ENCODE results near the gene CD300LG.
A peak's percentile ranks its signal among the peaks of the same experiment; 100 is the strongest.
"Not testable (repeated sequence)": the region's sequence is repeated elsewhere in the genome, so short reads cannot be mapped to it uniquely, and the experiment has no call there.

Gene CD300LG

DNA sequence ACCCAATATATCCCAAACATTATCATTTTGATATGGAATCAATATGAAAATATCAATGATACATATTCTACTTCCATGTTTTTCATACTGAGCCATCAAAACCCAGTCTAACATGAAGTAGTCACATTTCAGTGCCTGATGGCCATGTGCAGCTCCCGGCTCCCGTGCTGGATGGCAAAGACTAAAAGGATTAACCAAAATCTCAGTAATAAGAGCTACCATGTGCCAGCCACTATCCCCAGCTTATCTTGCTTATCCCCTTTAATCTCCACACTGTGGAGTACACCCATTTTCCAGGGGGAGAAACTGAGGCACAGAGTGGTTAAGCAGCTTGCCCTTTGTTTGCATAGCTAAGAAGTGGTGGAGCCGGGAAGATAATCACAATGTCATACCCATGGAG is 9.2 kb downstream of the CD300LG start:
- no peak for DNase-seq

DNA sequence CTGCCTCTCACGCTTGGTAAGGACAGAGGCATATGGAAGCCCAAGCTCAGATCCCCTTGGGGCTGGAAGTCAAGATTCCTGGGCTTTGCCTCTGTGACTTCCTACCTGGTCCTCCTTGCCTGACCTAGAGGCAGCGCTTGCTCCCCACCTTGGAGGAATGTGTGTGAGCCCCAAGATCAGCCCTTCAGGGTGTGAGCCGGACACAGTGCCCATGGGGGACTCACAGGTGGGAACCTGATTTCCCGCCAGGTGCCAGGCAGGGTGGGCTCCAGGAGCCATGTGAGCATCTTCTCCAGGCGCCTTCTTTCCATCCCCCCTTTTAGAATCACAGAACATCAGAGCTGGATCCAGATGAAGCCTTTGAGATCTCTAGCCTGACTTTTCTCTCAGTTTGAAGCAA is 10.2 kb downstream of the CD300LG start:
- DNase-seq: no peak

DNA sequence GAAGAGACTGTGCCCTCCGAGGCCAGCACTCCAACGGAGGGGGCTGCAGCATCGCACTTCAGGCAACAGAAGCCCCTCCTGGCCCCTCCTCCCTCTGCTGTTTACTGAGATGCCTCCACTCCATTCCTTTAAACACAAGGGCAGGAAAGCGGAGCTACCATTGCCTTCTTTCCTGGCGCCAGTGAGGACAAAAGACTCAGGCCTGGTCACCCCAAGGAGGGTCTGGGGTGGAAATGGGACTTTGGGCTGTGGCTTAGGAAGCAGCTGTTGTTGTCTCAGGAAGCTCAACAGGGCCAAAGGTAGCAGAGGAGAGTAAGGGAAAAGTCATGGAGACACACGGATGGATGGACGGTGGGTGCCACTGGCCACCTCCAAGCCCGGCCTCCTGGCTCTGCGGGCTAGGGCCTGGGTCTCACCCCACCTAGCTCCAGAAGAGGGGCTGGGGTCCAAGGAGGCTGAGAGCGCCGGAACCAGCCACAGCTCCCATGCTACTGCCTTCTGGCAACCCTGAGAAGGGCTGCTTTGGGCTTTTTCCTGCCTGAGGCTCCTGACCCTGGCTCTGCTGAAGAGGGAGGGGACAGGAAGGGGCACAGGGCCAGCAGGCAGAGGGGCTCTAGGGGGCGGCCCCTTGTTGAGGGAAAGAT is 11.1 kb downstream of the CD300LG start:
- DNase-seq: no peak

DNA sequence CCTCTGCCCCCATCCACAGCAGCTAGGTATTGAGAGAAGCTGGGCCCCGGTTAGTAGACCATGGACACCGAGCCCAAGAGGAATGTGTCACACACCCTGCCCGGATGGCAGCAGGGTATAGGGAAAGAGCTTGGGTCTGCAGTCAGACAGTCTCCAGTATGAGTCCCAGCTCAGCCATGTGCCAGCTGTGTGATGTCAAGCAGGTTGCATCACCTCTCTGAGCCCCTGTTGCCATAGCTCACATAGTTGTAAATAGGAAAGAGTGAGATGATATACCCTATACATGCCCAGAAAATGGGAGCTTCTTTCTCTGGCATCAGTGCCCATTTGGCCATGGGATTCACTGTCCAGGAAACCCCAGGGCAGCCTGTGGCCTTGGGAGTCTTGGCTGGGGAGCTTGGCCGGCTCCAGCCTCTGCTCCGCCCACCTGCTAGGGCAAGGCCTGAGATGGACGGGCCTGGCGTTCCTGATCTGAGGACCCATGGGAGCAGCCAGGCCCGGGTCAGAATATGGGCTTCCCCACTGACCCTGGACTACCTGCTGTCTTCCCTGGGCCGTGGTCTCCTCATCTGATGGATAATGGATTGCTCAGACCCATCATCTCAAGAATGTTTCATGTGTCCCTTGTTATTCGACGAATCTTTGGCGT is 13.2 kb downstream of the CD300LG start:
- DNase-seq: no peak

DNA sequence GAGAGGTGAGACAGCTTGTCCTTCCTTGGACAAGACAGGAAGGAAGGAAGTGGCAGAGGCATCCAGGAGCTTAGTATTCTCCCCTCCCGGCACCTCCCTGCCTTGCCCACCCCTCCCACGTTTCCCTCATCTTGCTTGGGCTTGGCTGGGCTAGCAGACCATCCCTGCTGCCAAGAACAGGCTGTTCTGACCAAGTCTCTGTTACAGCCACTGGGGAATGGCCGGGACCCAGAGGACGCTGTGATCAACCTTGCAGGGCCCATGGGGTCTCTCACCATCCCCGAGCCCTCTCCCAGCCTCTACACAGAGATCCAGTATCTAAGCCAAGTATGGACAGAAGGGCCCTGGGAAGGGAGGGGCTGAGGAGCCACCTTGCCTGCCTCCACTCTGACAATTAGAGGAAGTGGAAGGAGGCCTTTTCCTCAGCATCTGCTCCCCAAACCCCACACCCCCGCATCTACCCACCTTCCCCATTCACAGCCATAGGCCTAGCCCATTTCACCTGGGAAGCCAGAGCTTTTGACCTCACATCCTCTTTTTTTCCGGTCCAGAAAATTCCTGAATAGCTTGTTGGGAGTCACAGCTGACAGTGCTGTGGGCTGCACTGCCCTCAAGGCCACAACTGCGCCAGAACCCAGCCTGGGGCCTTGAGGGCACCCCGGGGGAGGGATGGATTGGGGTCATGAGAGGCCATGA is 14.1 kb downstream of the CD300LG start:
- no peak for DNase-seq

DNA sequence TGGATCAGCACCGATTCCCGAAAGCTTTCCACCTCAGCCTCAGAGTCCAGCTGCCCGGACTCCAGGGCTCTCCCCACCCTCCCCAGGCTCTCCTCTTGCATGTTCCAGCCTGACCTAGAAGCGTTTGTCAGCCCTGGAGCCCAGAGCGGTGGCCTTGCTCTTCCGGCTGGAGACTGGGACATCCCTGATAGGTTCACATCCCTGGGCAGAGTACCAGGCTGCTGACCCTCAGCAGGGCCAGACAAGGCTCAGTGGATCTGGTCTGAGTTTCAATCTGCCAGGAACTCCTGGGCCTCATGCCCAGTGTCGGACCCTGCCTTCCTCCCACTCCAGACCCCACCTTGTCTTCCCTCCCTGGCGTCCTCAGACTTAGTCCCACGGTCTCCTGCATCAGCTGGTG is 15.0 kb downstream of the CD300LG start:
- no peak for DNase-seq

DNA sequence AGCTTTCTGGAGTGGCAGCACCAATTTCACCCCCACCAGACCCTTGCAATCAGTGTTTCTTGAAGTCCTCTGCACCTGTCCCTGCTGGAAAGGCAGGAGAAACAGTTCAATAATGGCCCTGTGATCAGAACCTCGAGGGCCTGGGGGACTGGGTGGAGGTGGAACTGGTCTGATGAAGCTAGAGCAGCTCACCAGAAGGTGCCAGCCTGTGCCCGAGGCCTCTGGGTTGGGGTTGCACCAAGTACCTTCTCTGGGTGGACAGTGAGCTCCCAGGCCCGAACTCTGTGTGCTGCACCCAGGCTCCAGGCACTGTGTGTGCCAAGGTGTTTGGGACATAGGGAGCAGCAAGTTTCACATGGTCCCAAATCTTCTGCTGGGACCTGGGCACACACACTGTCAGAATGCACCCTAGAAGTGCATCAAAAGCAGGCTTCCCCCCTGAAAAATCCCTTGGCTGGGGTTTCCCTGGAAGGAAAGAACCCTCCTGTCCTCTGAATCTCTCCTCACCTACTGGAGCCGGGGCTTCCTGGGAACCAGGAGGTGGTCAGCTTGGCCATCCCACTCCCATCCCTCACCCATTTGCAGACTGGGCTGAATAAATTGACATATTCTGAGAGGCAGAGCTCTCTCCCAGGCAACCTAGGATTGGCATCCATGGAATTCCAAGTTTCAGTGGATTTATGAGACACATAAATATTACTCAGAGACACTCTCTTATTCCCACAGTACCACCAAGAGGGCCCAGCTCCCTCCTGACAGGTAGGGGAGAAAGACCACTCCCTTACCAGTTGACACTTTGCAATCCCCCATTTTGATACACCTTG is 17.4 kb downstream of the CD300LG start:
- no peak for DNase-seq

DNA sequence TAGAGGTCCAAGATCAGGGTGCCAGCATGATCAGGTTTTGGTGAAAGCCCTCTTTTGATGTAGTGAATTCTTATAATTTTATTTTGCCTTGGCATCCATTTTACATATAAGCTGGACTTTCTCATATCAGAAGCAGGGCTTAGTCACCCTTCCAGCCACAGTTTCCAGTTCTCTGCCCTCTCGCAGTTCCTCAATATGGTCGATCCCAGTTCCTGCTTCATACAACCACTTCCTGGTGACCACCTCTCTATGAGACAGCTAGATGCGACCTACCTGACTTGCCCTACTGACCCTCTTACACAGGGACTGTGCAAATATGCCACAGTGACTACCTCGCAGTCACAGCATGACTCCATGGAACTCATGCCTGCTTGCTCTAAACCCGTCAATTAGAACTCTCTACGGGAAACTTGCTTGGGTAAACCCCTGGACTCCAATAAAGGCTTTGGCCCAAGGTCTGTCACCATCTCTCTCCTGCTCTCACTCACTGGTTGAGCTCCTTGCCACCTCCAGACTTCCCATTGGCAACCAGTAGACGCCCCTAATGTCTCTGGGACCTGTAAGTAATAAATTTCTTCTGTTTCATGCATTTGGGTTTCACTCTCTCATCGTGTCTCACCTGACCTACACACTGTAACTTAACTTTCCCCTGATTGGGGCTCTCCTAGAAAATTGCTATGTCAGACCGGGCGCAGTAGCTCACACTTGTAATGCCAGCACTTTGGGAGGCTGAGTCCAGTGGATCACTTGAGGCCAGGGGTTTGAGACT is 21.4 kb downstream of the CD300LG start:
- no peak for DNase-seq

DNA sequence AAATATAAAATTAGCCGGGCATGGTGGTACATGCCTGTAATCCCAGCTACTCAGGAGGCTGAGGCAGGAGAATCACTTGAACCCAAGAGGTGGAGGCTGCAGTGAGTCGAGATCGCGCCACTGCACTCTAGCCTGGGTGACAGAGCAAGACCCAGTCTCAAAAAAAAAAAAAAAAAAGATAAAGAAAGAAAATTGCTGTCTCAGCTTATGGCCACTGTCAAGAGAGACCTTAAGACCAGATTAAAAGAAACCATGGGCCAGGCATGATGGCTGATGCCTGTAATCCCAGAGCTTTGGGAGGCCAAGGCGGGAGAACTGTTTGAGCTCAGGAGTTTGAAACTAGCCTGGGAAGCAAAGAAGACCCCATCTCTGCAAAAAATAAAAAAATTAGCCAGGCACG is 22.1 kb downstream of the CD300LG start:
- DNase-seq: not testable (repeated sequence)

DNA sequence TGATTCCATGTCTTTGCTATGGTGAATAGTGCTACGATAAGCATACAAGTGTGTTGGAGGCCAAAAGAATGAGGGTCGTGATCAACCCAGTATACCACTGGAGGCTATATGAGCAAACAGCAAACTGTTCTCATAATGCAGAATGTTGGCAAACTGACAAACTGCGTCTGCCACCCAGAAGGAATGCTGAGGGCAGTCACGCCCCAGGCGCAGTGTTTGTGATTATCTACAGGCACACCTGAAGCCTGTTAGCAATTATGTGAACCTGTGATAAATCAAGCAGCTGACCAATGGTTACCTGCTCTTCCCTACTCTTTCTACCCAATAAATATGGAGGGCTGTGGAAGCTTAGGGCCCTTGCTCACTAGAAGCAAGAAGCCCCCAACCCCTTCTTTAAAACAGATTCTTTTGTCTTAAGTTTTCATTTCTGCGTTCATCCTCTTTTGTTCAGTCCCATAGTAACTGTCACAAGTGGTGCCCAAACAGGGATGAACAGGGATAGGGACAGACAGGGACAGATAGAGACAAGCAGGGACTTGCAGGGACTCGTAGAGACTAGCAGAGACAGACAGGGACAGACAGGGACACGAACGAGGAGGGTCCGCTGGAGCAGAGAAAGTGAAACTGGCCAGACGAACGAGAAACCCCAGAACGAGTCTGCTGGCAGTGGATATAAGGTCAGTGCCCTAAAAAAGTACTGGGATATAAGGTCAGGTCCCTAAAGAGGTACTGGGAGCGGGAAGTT is 25.1 kb downstream of the CD300LG start:
- no peak for DNase-seq

DNA sequence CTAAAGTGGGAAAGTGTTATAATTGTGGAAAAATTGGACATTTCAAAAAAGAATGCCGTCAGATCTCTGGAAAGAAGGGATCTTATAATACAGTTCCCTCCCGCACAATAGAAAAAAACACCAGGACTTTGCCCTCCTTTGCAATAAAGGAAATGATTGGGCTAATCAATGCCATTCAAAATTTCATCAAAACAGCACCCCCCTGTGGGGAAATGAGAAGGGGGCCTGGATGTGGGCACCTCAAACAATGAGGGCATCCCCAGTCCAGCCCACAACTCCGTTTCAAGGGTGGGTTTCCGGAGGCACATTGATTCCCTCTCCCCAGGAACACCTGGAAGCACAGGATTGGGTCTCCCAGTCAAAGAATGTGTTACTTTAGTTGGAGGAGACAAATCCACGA is 26.1 kb downstream of the CD300LG start:
- no peak for DNase-seq

DNA sequence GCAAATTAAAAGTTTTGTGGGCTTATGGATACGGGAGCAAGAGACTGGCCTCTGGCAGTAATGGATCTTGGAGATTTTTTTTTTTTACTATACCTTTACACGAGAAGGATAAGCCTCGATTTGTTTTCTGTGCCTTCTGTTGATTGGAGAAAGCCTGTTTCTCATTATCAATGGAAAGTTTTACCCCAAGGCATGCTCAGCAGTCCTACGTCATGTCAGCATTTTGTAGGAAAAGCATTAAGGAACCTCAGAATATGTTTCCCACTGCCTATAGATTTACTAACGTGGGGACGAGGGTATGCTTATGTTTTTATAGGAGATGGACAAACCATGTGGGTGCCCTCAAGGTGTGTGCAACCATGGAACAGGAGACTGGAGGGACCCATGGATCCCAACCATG is 26.8 kb downstream of the CD300LG start:
- no peak for DNase-seq

DNA sequence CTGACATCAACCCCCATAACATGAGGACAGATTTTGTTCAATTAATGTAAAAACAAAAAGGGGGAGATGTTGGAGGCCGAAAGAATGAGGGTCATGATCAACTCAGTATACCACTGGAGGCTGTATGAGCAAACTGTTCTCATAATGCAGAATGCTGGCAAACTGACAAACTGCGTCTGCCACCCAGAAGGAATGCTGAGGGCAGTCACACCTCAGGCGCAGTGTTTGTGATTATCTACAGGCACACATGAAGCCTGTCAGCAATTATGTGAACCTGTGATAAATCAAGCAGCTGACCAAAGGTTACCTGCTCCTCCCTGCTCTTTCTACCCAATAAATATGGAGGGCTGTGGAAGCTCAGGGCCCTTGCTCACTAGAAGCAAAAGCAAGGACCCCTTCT is 27.3 kb downstream of the CD300LG start:
- no peak for DNase-seq

DNA sequence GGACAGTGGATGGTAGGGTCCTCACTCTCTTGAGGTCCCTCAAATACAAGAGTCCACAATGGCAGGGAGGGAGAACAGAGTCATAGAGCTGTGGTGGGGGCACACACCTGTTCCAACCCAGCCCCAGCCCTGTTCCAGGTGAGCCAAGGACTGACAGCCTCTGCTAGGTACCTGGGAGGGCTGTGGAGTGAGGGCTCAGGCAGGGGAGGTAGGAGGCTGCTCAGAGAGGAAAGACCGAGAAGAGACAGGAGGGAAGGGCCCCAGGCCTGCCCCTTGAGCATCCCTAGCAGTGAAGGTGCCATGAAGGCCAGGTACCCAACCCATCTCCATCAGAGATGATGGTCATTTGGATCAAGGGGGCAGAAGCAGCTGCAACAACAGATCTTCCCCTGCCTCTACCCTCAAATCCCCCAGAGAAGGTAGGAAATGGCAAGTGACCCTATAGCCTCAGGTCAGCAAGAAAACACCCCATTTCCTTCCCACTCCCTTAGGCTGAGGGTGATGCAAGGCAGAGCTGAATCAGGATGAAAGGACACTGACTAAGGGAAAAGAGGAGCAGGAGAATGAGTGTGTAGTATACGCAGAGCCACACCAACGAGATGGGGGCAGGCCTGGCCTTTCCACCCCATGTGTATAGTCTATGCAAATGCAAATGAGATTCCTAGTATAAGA is 28.6 kb downstream of the CD300LG start:
- DNase-seq: peak; percentile 10

DNA sequence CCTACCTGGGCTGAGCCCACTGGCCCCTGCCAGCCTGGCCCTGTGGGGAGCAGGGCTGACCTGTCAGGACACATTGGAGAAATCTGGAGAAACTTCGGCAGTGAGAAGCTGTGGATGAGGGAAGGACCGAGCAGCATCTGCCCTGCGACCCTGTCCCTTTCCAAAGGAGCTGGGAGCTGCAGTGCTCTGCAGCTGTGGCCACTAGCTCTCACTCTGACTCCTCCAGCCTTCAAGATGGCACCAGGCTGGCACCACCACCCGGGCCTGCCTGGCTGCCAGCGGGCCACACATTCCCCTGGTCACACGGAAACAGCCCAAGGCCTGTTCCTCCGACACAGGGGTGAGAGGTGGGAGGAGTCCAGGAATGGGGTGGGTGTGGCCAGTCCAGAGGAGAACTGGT is 30.1 kb downstream of the CD300LG start:
- DNase-seq: no peak

DNA sequence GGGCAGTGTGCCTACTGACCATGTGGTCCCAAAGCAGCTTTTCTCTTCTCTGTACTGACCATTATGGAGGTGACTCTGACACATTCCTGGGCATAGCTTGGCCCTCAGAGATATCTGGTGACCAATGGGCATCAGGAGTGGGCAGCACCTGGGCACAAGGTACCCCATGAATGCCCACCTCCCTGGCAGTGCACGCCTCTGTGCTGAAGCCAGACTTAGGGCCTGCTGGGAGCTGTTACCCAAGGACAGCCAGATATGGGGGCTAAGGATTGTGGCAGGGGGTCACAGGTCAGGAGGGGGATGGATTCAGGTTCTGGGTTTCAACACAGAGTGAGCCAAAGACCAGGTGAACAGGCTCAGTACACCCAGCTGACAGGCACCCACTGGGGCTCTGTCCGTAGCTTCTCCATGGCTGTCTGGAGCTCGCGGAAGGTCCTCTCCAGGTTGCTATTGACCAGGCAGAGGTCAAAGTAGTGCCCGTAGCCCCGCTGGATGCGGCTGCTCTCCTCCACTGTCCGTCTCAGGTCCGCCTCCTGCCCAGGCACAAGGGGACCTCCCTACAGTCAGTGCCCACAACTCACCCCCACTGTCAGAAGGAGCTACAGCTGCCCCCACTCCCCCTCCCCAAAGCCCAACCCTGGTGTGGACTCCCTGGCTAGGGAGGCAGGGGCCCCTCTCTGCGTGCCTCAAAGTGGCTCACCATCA is 30.6 kb downstream of the CD300LG start:
- no peak for DNase-seq

DNA sequence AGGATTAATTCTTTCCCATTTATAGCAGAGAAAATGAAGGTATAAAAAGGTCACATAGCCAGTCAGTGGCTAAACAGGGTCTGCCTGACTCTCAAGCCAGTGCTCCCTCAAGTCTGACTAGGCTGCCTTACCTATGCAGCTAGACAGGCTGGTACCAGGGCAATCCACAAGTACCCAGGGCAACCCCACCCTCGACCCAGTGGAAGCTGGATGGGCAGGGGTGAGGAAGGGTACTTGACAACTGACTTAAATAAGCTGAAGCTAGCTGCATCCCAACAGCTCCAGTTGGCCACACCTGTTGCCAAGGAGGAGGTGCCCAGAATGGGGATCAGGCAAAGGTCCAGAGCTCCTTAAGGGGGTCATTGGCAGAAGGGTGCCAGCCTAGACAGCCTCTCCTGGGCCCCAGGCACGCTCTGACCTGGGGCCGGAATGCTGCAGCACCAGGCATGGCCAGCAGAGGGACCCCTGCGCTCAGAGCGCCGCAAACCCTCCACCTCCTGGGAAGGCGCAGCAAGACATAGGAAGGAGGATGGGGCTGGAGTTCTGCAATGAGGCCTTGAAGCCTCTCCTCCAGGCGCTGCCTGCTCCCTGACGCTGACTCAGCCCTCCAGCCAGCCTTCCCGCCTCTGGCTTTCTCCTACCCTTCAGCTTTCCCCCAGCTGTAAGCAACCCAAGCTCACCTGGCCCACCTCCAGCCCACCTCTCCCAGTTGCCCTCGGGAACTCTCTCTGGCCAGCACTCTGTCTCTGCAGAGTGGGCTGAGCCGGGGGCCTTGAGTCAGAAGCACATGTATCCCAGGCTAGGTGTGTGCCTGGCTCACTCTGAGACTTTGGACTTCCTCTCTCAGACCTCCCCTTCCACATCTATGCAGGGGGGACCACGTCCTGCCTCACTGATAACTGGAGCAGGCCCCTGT is 31.5 kb downstream of the CD300LG start:
- DNase-seq: peak; percentile 58

DNA sequence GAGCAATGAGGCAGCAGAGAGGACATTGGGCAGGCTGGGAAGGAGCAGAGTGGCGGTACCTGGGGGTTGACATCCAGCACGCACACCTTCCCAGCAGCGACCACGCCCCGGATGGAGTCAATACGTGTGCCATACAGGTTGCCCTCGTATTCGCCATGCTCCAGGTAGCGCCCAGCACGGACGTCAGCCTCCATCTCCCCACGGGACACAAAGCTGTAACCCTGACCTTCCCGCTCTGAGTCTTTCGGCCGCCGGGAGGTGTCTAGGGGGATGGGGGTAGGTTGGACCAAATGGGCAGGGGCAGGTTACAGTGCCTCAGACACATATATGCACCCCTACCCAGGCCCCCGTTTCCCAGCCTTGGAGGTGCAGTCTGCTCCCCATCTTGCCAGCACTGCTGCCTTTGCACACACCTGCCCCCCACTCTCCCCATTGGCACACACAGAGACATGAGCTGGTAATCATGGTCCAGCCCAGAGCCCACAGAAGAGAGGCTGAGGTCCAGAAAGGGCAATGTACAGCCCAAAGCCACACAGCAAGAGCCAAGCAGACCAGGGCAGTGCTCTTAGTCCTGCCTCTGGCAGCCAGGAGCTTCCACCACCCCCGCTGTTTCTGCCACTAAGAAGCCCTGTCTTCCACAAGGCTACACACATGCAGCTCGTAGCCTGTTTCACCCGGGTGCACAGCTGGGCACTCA is 32.9 kb downstream of the CD300LG start:
- no peak for DNase-seq

DNA sequence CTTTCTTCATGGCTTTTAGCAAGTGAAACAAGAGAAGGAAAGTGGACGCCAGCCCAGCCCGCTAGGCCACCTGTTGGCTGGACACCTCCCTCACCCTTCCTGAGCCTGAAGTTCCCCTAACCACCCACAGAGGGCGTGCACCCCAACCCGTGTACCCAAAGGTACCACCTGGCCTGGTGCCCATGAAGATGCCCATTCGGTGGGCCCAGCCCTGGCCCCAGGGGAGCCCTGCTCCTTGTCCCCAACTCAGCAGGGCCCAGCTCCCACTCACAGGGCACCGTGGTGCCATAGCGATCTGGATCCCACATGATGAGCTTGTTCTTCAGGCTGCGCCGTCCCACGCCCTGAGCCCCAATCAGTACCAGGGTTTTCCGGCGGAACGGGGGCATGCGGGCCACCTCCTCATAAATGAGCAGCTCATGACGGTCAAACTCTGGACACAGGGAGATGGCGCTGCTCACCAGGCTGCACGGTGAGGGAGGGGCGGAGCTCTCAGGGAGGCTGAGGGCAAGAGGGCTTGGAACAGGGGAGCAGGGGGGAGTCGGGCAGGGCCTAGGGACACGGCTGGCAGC is 33.5 kb downstream of the CD300LG start:
- peak; percentile 52 for DNase-seq
